Activated CD8-positive, alpha-beta memory T cell treated with anti-CD3 and anti-CD28 coated beads for 48 hours (primary cell): ENCODE results near the gene ZNF580.

ENCODE experiments used
- DNase-seq, 3 experiments: peaks; one replicate each; pipeline ENCODE4 v3.0.0-alpha.2; 2020; ENCODE audit warnings: low read depth in 2 of 3, low spot score in 2 of 3

The ZNF580 gene

GRCh38 chr19:55640577-55641425 lies at the start of gene ZNF580:
Gene ZNF580, plus strand, starts transcription at chr19:55641002. Its CDS starts 1,507 bp downstream, at chr19:55642509.
- DNase-seq = peak in 2 of 3 experiments; percentile 54 to 55

GRCh38 chr19:55591555-55591954 lies 49.2 kb upstream of the ZNF580 start:
- DNase-seq = no peak

GRCh38 chr19:55592391-55593090 lies 48.3 kb upstream of the ZNF580 start:
- no peak for DNase-seq

- no peak for DNase-seq
Measured at GRCh38 chr19:55593096-55593772, 47.6 kb upstream of the ZNF580 start.

GRCh38 chr19:55594996-55595545 lies 45.7 kb upstream of the ZNF580 start:
- DNase-seq = no peak

GRCh38 chr19:55596304-55596703 lies 44.5 kb upstream of the ZNF580 start:
- no peak for DNase-seq

- no peak for DNase-seq
Measured at GRCh38 chr19:55597501-55597921, 43.3 kb upstream of the ZNF580 start.

- DNase-seq = no peak
Measured at GRCh38 chr19:55598034-55598433, 42.8 kb upstream of the ZNF580 start.

- peak; percentile 88 to 96 (median 93) for DNase-seq
Measured at GRCh38 chr19:55598719-55599467, 41.9 kb upstream of the ZNF580 start.

- DNase-seq = peak; percentile 87 to 90 (median 88)
Measured at GRCh38 chr19:55599468-55599841, 41.3 kb upstream of the ZNF580 start, which contains the start of gene FIZ1. Gene FIZ1, minus strand, starts transcription at chr19:55599517. Its CDS starts 1,652 bp downstream, at chr19:55597865.

GRCh38 chr19:55599842-55600661 lies 40.8 kb upstream of the ZNF580 start, which contains the start of gene ZNF524:
Gene ZNF524, plus strand, starts transcription at chr19:55600288. Its CDS starts 1,825 bp downstream, at chr19:55602113.
- peak; percentile 64 to 80 (median 65) for DNase-seq

- no peak for DNase-seq
Measured at GRCh38 chr19:55600662-55601028, 40.2 kb upstream of the ZNF580 start.

GRCh38 chr19:55601084-55601483 lies 39.7 kb upstream of the ZNF580 start:
- DNase-seq = no peak

GRCh38 chr19:55602104-55603001 lies 38.4 kb upstream of the ZNF580 start:
- no peak for DNase-seq

- DNase-seq = no peak
Measured at GRCh38 chr19:55603115-55603514, 37.7 kb upstream of the ZNF580 start.

GRCh38 chr19:55603581-55604292 lies 37.1 kb upstream of the ZNF580 start:
- no peak for DNase-seq

GRCh38 chr19:55605207-55605636 lies 35.6 kb upstream of the ZNF580 start:
- DNase-seq = peak; percentile 91 to 99 (median 97)
